Neural cell (in vitro differentiated cells): ENCODE results near the gene KANSL3.

Experiments
- EP300 ChIP-seq: fragments of 450-650 bp; conservative IDR thresholded peaks from 2 replicates; pipeline ENCODE4 v1.6.1; 2014; ENCODE audit warnings: antibody characterized with exemption, mild to moderate bottlenecking, moderate library complexity; ENCODE audit not compliant: poor library complexity, severe bottlenecking
- EZH2 ChIP-seq: fragments of 200-600, 300-800 bp; shearing (Covaris generic), sonication (generic); IDR thresholded peaks from 2 replicates; pipeline ENCODE4 v1.6.1; 2014; ENCODE audit warnings: antibody characterized with exemption, low read length, borderline replicate concordance, mild to moderate bottlenecking; ENCODE audit not compliant: insufficient read depth, poor library complexity, severe bottlenecking
- POLR2AphosphoS5 ChIP-seq: IDR thresholded peaks from 2 replicates; pipeline ENCODE4 v1.6.1; 2012
- REST ChIP-seq: IDR thresholded peaks from 2 replicates; pipeline ENCODE4 v1.6.1; 2012; ENCODE audit warnings: borderline replicate concordance
- TF ChIP-seq, protein P1 (sequence below): fragments of 450-650 bp; IDR thresholded peaks from 2 replicates; pipeline ENCODE4 v1.5.1; 2014; ENCODE audit warnings: antibody characterized with exemption, mild to moderate bottlenecking, moderate library complexity; ENCODE audit not compliant: poor library complexity, severe bottlenecking

DNA sequence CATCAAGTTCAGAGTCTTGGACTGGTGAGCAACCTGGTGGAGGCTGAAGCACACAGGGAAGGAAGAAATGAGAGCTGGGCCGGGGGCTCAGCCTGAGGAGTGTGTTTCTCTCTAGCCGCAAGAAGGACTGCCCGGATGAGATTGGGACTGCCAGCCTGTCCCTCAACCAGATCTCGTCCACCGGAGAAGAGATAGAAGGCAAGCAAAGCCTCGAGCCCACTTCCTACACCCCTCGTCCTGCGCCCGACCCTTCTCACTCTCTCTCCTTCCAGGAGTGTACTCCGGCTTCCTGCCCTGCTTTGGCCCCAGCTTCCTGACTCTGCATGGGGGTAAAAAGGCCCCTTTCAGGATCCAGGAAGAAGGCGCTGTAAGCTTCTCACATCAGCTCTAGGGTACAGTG lies 30.7 kb upstream of the KANSL3 start:
- TF ChIP-seq, protein P1, sequence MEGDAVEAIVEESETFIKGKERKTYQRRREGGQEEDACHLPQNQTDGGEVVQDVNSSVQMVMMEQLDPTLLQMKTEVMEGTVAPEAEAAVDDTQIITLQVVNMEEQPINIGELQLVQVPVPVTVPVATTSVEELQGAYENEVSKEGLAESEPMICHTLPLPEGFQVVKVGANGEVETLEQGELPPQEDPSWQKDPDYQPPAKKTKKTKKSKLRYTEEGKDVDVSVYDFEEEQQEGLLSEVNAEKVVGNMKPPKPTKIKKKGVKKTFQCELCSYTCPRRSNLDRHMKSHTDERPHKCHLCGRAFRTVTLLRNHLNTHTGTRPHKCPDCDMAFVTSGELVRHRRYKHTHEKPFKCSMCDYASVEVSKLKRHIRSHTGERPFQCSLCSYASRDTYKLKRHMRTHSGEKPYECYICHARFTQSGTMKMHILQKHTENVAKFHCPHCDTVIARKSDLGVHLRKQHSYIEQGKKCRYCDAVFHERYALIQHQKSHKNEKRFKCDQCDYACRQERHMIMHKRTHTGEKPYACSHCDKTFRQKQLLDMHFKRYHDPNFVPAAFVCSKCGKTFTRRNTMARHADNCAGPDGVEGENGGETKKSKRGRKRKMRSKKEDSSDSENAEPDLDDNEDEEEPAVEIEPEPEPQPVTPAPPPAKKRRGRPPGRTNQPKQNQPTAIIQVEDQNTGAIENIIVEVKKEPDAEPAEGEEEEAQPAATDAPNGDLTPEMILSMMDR, result no peak
- TF ChIP-seq POLR2AphosphoS5 (no peak), EZH2 (no peak), REST (no peak), EP300 (no peak)
